Adrenal gland (tissue), 5 donors: Measurements from ENCODE around the gene MYADM.

Experiments used
- CTCF ChIP-seq, 6 experiments: fragments of 450-650 bp in 4 of 6; fragments of 200-600 bp in 2 of 6; sonication (generic) in 1 of 6; IDR thresholded peaks; 1 replicate in 5 of 6; 2 replicates in 1 of 6; pipeline versions ENCODE4 v1.5.1 to v1.8.0; 2016 to 2021; ENCODE audit warnings: antibody characterized with exemption in 6 of 6, mild to moderate bottlenecking in 2 of 6, moderate library complexity in 1 of 6
- POLR2A ChIP-seq, 2 donors: fragments of 450-650 bp; IDR thresholded peaks; one replicate each; pipeline ENCODE4 v1.6.1; 2017; ENCODE audit warnings: antibody characterized with exemption in 2 of 2, mild to moderate bottlenecking in 2 of 2, moderate library complexity in 1 of 2
- donor health status: DM: no; HTN: no; CAD: no.

- TF ChIP-seq CTCF (IDR thresholded peaks at IDR 0.05) (no peak), POLR2A (IDR thresholded peaks at IDR 0.05) (no peak)
These were observed 48.3 kb downstream of the MYADM start for GRCh38 chr19:53916004-53916403.
